CD14-positive monocyte (primary cell): ENCODE results near the gene CLEC19A. TPM values are rescaled to one million over a fixed set of nuclear protein-coding genes. Genes with fewer than 3 reads are reported as not detected.

Experiments
- DNase-seq, 3 donors: peaks; one replicate each; pipeline ENCODE4 v3.0.0-alpha.2; 2011 to 2022
- H2AFZ ChIP-seq: 2 replicates; pipeline ENCODE4 v1.6.0; 2012; ENCODE audit warnings: mild to moderate bottlenecking, low read depth, low read length, inconsistent platforms; ENCODE audit not compliant: insufficient read depth, poor library complexity, severe bottlenecking
- H3K27ac ChIP-seq, 2 donors: 1 replicate in 1 of 2; 2 replicates in 1 of 2; pipeline ENCODE4 v1.5.1; 2012 to 2013; ENCODE audit warnings: low read length in 2 of 2, control low read depth in 1 of 2, inconsistent platforms in 1 of 2, low read depth in 1 of 2, mild to moderate bottlenecking in 1 of 2
- H3K27me3 ChIP-seq, 2 donors: one replicate each; pipeline versions ENCODE4 v1.6.0 to v1.6.1; 2011 to 2013; ENCODE audit warnings: low read length in 2 of 2; ENCODE audit not compliant: control insufficient read depth in 2 of 2, insufficient read depth in 2 of 2
- H3K36me3 ChIP-seq, 2 donors: replicated peaks in 1 of 2; 1 replicate in 1 of 2; 2 replicates in 1 of 2; pipeline versions ENCODE4 v1.5.1 to v1.6.1; 2012 to 2013; ENCODE audit warnings: low read length in 2 of 2, control low read depth in 1 of 2, inconsistent platforms in 1 of 2, mild to moderate bottlenecking in 1 of 2; ENCODE audit not compliant: insufficient read depth in 2 of 2, control insufficient read depth in 1 of 2
- H3K4me1 ChIP-seq, 2 donors: 1 replicate in 1 of 2; 2 replicates in 1 of 2; pipeline versions ENCODE4 v1.5.1 to v1.6.1; 2012 to 2013; ENCODE audit warnings: low read length in 2 of 2, control low read depth in 1 of 2, inconsistent platforms in 1 of 2, mild to moderate bottlenecking in 1 of 2, moderate library complexity in 1 of 2; ENCODE audit not compliant: insufficient read depth in 2 of 2, control insufficient read depth in 1 of 2
- H3K4me2 ChIP-seq: replicated peaks from 2 replicates; pipeline ENCODE3; 2012; ENCODE audit warnings: low read length, moderate library complexity, mild to moderate bottlenecking; ENCODE audit not compliant: poor library complexity, severe bottlenecking; ENCODE audit errors: extremely low read depth
- H3K4me3 ChIP-seq, 3 experiments: fragments of 200-600 bp in 1 of 3; sonication (generic) in 1 of 3; replicated peaks in 1 of 3; 1 replicate in 2 of 3; 2 replicates in 1 of 3; pipeline ENCODE4 v1.5.1; 2011 to 2013; ENCODE audit warnings: low read length in 3 of 3, mild to moderate bottlenecking in 3 of 3, control low read depth in 2 of 3, low read depth in 2 of 3, inconsistent platforms in 1 of 3, moderate library complexity in 1 of 3
- H3K79me2 ChIP-seq: 2 replicates; pipeline ENCODE4 v1.6.0; 2012; ENCODE audit warnings: mild to moderate bottlenecking, control low read depth, inconsistent platforms, low read length, moderate library complexity; ENCODE audit not compliant: insufficient read depth
- H3K9ac ChIP-seq: 2 replicates; pipeline ENCODE4 v1.6.0; 2017; ENCODE audit warnings: low read length, mild to moderate bottlenecking; ENCODE audit not compliant: insufficient read depth, poor library complexity, severe bottlenecking
- H3K9me3 ChIP-seq, 2 donors: replicated peaks in 1 of 2; 1 replicate in 1 of 2; 2 replicates in 1 of 2; pipeline versions ENCODE4 v1.5.1 to v1.6.1; 2012 to 2013; ENCODE audit warnings: low read length in 2 of 2, control low read depth in 1 of 2; ENCODE audit not compliant: control insufficient read depth in 1 of 2, insufficient read depth in 1 of 2
- H4K20me1 ChIP-seq: 2 replicates; pipeline ENCODE4 v1.6.0; 2012; ENCODE audit warnings: mild to moderate bottlenecking, low read length, control low read depth, moderate library complexity; ENCODE audit not compliant: insufficient read depth
- H3K27ac Mint-ChIP-seq, 7 donors: one replicate each; pipeline ENCODE4 v1.8.0; 2020; ENCODE audit warnings: mild to moderate bottlenecking in 7 of 7, mixed read lengths in 7 of 7, moderate library complexity in 6 of 7, inconsistent platforms in 2 of 7
- H3K27me3 Mint-ChIP-seq, 3 donors: one replicate each; pipeline ENCODE4 v1.8.0; 2021 to 2022; ENCODE audit warnings: low read depth in 3 of 3, mild to moderate bottlenecking in 3 of 3, mixed read lengths in 3 of 3, moderate library complexity in 3 of 3, inconsistent platforms in 1 of 3
- H3K36me3 Mint-ChIP-seq, 2 donors: one replicate each; pipeline ENCODE4 v1.8.0; 2020; ENCODE audit warnings: mixed read lengths in 2 of 2, inconsistent platforms in 1 of 2, mild to moderate bottlenecking in 1 of 2
- H3K4me1 Mint-ChIP-seq: one replicate; pipeline ENCODE4 v1.8.0; 2020; ENCODE audit warnings: mild to moderate bottlenecking, mixed read lengths
- H3K4me3 Mint-ChIP-seq, 2 donors: one replicate each; pipeline ENCODE4 v1.8.0; 2020; ENCODE audit warnings: mild to moderate bottlenecking in 2 of 2, mixed read lengths in 2 of 2, moderate library complexity in 1 of 2
- H3K9me3 Mint-ChIP-seq, 7 donors: one replicate each; pipeline ENCODE4 v1.8.0; 2020 to 2022; ENCODE audit warnings: mixed read lengths in 7 of 7, mild to moderate bottlenecking in 6 of 7, moderate library complexity in 6 of 7, inconsistent platforms in 2 of 7
- CTCF ChIP-seq: fragments of 200-600 bp; IDR thresholded peaks from one replicate; pipeline ENCODE4 v1.8.0; 2022; ENCODE audit warnings: antibody characterized with exemption, mild to moderate bottlenecking
- WGBS: methylation state at CpG from one replicate; pipeline ENCODE4 v1.1.5; 2013; ENCODE audit warnings: missing lambda C conversion rate; ENCODE audit not compliant: insufficient coverage; 5-methylcytosine and 5-hydroxymethylcytosine counted together
- intact Hi-C, 2 donors: fragments of 100-400 bp; cut with micrococcal nuclease; formaldehyde crosslinking; loops; one replicate each; pipeline versions ENCODE4 v1.15.0 to v1.15.1; 2023
- polyA plus RNA-seq, 3 donors: library from polyadenylated mRNA; depleted of rRNA in 1 of 3; unstranded in 2 of 3; stranded (reverse) in 1 of 3; fragments of 300-500 nt in 2 of 3; fragments of >200 nt in 1 of 3; fragmentation: Illumina TruSeq in 2 of 3; gene quantifications; 1 replicate in 2 of 3; 2 replicates in 1 of 3; pipeline ENCODE4 v1.2.3, GENCODE V29; 2012 to 2021

Gene CLEC19A
- polyA plus RNA-seq, 3 donors = not detected

- H3K27me3 Mint-ChIP-seq = peaks cover 3 to 5% (median 4%) of the 10 kb centered on the region in 3 donors
- Histone ChIP-seq H3K4me3 (no peak overlapping the region), H3K36me3 (no peaks in the 10 kb centered on the region), H3K27me3 (peaks cover 0 to 3% of the 10 kb centered on the region in 2 donors), H4K20me1 (no peaks in the 10 kb centered on the region), H3K79me2 (no peaks in the 10 kb centered on the region), H3K4me2 (no peak overlapping the region), H3K9me3 (no peaks in the 10 kb centered on the region), H3K4me1 (no peaks in the 10 kb centered on the region), H3K9ac (no peak overlapping the region), H2AFZ (no peak overlapping the region), H3K27ac (no peak overlapping the region)
- no peak overlapping the region for H3K4me3 Mint-ChIP-seq
- no peak overlapping the region for H3K27ac Mint-ChIP-seq
- WGBS = 73% methylated on average over 4 of the region's 4 CpGs
- TF ChIP-seq CTCF = no peak
- intact Hi-C loops = no loop called here
- peaks cover 0 to 7% (median 2%) of the 10 kb centered on the region in 7 donors for H3K9me3 Mint-ChIP-seq
- H3K36me3 Mint-ChIP-seq = no peaks in the 10 kb centered on the region
- DNase-seq = no peak
- H3K4me1 Mint-ChIP-seq = no peaks in the 10 kb centered on the region
Measured at GRCh38 chr16:19331794-19332193, 46.3 kb downstream of the CLEC19A start.

DNA sequence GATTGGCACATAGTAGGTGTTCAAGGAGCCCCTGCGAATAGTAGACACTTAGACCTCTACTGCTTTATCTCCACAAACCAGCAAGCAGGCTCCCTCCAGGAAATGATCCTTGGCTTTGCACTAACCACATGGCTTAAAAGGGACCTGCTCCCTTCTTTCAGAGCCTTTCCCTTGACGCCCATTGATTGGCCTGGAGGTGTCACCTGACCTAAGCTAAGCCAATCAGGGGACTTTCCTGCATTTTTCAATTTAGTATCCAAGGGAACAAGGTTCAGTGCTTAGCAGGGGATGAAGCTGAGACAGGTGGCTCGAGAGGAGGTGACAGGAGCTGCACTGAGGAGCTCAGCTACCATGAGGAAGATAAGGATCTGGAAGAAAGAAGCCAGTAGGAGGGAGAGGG is 52.8 kb downstream of the CLEC19A start:
- WGBS = 70% methylated on average over 2 of the region's 3 CpGs

More for the DNA sequence above, 52.8 kb downstream of the CLEC19A start:
- Histone ChIP-seq H3K4me3 (no peak overlapping the region), H4K20me1 (no peaks in the 10 kb centered on the region), H3K27me3 (no peaks in the 10 kb centered on the region), H3K27ac (no peak overlapping the region), H3K4me1 (no peaks in the 10 kb centered on the region), H3K9ac (no peak overlapping the region), H3K36me3 (no peaks in the 10 kb centered on the region), H3K79me2 (no peaks in the 10 kb centered on the region), H3K4me2 (no peak overlapping the region), H2AFZ (no peak overlapping the region), H3K9me3 (no peaks in the 10 kb centered on the region)
- no peak for DNase-seq
- intact Hi-C loops = no loop called here
- Mint-ChIP-seq H3K27me3 (peaks cover 2 to 7% (median 6%) of the 10 kb centered on the region in 3 donors), H3K4me3 (no peak overlapping the region), H3K4me1 (no peaks in the 10 kb centered on the region), H3K27ac (no peak overlapping the region), H3K9me3 (peaks cover 0 to 5% (median 3%) of the 10 kb centered on the region in 7 donors), H3K36me3 (no peaks in the 10 kb centered on the region)
- no peak for TF ChIP-seq CTCF
